ENCODE results near the gene HCFC1R1.
A peak's percentile ranks its signal among the peaks of the same experiment; 100 is the strongest.
"Not testable (repeated sequence)": the region's sequence is repeated elsewhere in the genome, so short reads cannot be mapped to it uniquely, and the experiment has no call there.

Gene HCFC1R1

GRCh38 chr16:3058139-3059030, 34.6 kb upstream of the HCFC1R1 start:
- DNase-seq = peak; percentile 17 to 80 (median 57)

DNA sequence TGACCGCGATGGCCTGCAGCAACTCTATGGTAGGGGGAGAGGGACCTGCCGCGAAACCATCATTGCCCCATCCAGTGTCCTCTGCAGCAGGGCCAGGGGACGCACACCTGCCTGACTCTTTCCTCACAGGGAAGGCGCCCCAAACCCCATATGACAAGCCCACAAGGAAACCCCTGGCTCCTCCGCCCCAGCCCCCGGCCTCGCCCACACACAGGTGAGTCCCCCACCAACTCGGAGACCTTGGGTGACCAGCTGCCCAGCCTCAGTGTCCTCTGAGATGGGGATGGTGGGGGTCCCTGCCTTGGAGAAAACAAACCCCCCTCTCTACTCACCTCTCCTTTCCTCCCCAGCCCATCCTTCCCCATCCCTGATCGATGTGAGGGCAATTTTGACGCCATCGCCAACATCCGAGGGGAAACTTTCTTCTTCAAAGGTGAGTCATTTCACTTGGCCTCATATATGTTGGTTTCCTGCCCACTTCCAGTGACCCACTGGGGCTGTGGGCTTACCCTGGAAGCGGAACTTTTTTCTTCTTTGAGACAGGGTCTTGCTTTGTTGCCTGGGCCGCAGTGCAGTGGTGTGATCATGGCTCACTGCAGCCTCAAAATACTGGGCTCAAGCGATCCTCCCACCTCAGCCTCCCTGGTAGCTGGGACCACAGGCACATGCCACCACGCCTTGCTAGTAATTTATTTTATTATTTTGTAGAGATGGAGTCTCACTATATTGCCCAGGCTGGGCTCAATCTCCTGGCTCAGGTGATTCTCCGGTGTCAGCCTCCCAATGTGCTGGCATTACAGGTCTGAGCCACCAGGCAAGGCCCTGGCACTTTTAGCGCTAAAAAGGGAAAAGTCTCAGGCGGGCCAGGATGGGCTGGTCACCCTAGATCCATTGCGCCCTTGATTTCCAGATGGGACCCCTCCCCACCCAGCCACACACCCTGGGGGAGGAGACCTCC, 33.7 kb upstream of the HCFC1R1 start:
- intact Hi-C loops (cut with DNase I) = loop anchor here (2.0 kb wide), 1 partner anchor 69 kb away; no protein-coding TSS in a partner anchor
- no peak for DNase-seq

More at GRCh38 chr16:3058139-3059030, 34.6 kb upstream of the HCFC1R1 start:
- intact Hi-C loops (cut with DNase I) = loop anchor here (2.0 kb wide), 1 partner anchor 68 kb away; no protein-coding TSS in a partner anchor

DNA sequence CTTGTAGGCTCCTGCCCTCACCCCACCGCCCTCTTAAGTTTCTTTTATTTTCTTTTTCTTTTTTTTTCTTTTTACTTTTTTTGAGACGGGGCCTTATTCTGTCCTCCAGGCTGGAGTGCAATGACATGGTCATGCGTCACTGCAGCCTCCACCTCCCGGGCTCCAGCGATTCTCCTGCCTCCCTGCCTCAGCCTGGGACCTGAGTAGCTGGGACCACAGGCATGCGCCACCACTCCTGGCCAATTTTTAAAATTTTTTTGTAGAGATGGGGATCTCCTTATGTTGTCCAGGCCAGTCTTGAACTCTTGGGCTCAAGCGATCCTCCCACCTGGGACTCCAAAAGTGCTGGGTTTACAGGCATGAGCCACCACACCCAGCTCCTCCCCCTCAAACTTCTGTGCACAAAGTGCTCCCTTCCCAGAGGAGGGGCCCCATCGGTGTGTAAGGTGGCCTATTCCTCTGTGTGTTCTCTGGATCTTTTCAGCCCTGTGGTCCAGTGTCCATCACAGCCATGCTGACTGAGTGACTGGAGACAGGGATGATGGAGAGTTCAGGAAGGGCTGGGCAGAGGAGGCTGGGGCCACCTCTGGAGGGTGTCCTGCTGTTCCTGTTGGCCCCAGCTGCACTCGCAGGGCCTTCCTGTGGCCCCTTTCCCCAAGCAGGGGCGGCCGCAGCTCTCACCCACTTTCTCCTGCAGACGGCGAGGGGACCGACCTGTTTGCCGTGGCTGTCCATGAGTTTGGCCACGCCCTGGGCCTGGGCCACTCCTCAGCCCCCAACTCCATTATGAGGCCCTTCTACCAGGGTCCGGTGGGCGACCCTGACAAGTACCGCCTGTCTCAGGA, 32.8 kb upstream of the HCFC1R1 start:
- intact Hi-C loops (cut with DNase I) = no loop called here
- DNase-seq = no peak

GRCh38 chr16:3055734-3056115, 32.0 kb upstream of the HCFC1R1 start:
- DNase-seq; intact Hi-C loops (cut with DNase I): not testable (repeated sequence)

DNA sequence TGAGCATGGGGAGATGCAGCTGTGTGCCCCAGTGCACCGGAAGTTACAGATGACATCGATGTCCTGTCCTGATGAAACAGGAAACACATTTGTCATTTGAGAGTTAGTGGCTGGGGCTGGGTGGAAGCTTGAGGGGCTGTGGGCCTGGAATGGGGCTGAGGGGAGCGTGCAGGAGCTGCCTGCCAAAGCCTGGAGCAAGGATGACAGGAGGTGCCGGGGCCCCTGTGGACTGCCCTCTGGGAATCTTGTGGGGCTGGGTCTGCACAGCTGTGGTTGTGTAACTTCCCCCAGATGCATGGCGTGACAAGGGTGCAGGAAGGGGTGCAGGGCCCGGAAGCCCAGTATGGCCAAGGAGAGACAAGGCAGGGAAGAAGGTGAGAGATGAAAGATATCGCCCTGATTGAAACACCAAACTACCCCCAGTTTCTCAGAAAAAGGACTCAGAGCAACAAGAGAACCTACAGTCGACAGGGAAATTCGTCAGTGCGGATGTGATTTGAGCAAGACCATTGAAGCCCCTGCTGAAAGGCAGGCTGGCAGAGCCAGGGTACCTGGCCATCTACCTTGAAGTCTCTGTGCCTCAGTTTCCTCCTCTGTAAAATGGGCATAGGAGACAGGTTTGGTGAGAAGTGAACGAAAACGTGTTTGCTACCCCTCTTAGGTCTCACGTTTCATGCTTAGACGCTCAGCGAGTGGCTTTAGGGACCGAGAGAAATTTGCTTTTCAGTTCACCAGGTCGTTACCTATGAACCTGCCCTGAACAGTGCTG, 31.4 kb upstream of the HCFC1R1 start:
- DNase-seq = no peak
- intact Hi-C loops (cut with DNase I) = no loop called here

- intact Hi-C loops (cut with DNase I); DNase-seq: not testable (repeated sequence)
Observed at GRCh38 chr16:3053330-3053710, 29.6 kb upstream of the HCFC1R1 start.

- intact Hi-C loops (cut with DNase I); DNase-seq: not testable (repeated sequence)
Observed at GRCh38 chr16:3052571-3053329, 29.0 kb upstream of the HCFC1R1 start.

DNA sequence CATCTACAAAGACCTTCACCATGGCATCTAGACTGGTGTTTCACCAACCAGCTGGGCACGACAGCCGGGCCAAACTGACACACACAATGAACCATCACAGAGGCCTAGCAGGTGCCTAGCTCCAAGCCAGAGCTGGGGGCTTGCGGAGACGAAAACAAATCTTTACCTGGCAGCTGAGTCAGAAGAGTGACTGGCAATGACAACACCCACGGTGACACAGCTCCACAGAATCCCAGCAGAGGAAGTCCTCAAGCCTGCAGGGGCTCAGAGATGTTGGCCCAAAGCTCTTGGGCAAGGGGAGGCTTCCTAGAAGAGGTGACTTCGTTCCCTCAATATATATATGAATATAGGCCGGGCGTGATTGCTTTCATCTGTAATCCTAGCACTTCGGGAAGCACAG, 27.8 kb upstream of the HCFC1R1 start:
- DNase-seq = peak in 4 of 42 donors; percentile 21 to 39 (median 30)
- intact Hi-C loops (cut with DNase I) = no loop called here

DNA sequence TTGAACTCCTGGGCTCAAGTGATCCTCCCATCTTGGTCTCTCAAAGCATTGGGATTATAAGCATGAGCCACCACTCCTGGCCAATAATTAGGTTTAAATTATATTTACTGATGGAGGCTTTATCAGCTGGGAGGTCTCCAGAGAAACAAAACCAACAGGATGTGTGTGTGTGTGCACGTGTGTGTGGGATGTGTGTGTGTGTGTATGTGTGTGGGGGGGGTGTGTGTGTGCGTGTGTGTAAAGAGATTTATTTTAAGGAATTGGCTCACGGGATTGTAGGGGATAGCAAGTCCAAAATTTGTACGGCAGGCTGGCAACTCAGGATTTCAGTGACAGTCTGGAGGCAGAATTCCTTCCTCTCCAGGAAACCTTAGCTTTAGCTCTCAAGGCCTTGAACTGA, 27.3 kb upstream of the HCFC1R1 start:
- intact Hi-C loops (cut with DNase I) = no loop called here
- DNase-seq = no peak

- intact Hi-C loops (cut with DNase I) = no loop called here
- DNase-seq = no peak
Observed at GRCh38 chr16:3050487-3050886, 26.7 kb upstream of the HCFC1R1 start.

- DNase-seq = no peak
- intact Hi-C loops (cut with DNase I) = no loop called here
Observed at GRCh38 chr16:3049921-3050481, 26.3 kb upstream of the HCFC1R1 start.

- intact Hi-C loops (cut with DNase I) = no loop called here
- DNase-seq = no peak
Observed at GRCh38 chr16:3047387-3047720, 23.6 kb upstream of the HCFC1R1 start.

DNA sequence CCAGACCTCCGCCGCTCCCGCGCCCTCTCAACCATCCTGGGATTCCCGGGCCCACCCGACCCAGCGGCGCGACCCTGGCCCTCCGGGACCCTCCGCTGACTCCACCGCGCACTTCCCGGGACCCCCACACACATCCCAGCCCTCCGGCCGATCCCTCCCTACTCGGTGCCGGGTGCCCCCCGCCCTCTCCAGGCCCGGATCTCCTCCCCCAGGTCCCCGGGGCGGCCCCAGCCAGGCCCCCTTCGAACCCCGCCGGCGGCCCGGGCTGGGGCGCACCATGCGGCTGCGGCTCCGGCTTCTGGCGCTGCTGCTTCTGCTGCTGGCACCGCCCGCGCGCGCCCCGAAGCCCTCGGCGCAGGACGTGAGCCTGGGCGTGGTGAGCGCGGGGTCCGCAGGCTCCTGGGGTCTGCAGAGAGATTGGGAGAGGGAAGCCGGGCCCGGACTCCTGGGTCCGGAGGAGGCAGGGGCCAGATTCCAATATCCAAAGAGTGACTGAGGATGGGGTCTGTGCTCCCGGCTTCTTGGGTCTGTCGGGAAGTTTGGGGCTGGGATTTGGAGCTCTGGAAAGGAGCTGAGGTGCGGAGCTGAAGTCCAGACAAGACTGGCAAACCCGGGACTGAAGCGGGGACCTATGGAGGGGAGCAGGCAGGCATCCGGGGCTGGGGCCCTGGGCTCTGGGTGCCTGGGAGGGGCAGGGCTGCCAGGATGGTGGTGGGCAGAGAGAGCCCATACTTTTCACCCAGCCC, 23.1 kb upstream of the HCFC1R1 start:
- DNase-seq = no peak
- intact Hi-C loops (cut with DNase I) = no loop called here

DNA sequence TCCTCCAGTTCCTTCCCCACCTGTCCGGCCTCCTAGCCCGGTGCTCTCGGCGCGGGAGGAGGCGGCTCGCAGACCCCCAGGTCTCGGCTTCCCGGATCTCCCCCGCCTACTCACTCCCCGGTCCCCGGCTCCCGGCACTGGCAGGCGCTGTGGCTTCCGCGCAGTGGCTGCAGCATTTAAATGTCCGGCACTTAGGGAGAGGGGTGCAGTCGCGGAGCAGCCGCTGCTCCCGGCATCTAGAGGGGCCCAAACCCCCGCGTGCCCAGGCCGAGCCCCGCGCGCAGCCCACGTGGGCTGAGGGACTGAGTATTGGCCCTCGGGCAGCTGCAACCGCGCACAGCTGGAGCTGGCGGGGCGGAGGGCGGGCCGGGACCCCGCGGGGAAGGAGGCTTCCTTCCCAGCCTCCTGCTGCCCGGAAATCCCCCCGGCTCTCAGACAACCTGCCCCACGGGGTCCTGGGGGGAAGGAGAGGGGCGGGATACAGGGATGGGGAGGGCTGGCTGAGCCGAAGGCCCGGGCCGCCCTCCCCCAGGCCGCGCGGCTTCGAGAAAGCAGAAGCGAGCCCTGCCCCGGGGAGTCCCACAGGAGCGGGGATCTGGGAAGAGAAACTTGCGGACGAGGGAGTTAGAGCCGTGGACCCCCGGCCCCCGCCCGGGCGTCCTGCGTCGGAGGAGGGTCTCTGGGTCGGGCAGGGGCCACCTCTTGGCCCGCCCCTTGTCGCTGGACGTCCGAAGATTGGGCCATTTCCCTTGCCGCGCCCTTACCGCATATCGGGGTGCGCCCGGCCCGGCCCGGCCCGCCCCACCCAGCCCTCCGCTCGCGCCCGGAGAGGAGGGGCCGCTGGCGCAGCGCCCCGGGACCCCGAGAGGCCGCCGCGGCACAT, 22.3 kb upstream of the HCFC1R1 start, which contains the start of gene MMP25:
Gene MMP25 (plus strand): TSS at position 804 of the 883 bp plus-strand sequence. CDS start 357 bp downstream, outside the sequence.
- DNase-seq = no peak
- intact Hi-C loops (cut with DNase I) = no loop called here

- DNase-seq = no peak
- intact Hi-C loops (cut with DNase I) = no loop called here
Observed at GRCh38 chr16:3044708-3045107, 21.0 kb upstream of the HCFC1R1 start.

All from head of caudate nucleus (tissue), 42 donors.